PC-9 (cell line): ENCODE measurements around the gene DIDO1. TPM values are rescaled to one million over a fixed set of nuclear protein-coding genes. Genes with fewer than 3 reads are reported as not detected.
"Not testable (repeated sequence)": the region's sequence is repeated elsewhere in the genome, so short reads cannot be mapped to it uniquely, and the experiment has no call there.

Experiments used
- BruUV-seq: library from RNA; stranded (reverse); fragments of 400-500 nt; replicated peaks from 2 replicates; lab custom pipeline; 2021; lab: Mats Ljungman, UMichigan
- CTCF ChIA-PET: fragments of 300-600 bp; sonication (Branson Sonifier 250); formaldehyde crosslinking; loops from one replicate; lab custom pipeline; 2022; ENCODE audit warnings: antibody characterized with exemption; lab: Charles Lee
- POLR2A ChIA-PET: fragments of 300-600 bp; sonication (Branson Sonifier 250); formaldehyde crosslinking; loops from one replicate; lab custom pipeline; 2022; ENCODE audit warnings: antibody characterized with exemption; ENCODE audit not compliant: unreplicated experiment; lab: Charles Lee
- DNase-seq, 2 experiments: peaks; one replicate each; pipeline versions ENCODE4 v3.0.0 to v3.0.0-alpha.2; 2015 to 2022; ENCODE audit warnings: mixed read lengths in 1 of 2
- H2AFZ ChIP-seq: fragments of 200-600 bp; sonication (generic); 2 replicates; pipeline ENCODE4 v1.8.1; 2017; ENCODE audit warnings: antibody characterized with exemption
- H3F3A ChIP-seq: fragments of 200-600 bp; sonication (generic); 2 replicates; pipeline ENCODE4 v1.8.1; 2017; ENCODE audit warnings: antibody characterized with exemption, mild to moderate bottlenecking, low read depth; ENCODE audit not compliant: insufficient read depth
- H3K27ac ChIP-seq: fragments of 200-600 bp; sonication (generic); 2 replicates; pipeline ENCODE4 v1.6.1; 2016; ENCODE audit warnings: mixed run types
- H3K27me3 ChIP-seq: fragments of 200-600 bp; sonication (generic); 2 replicates; pipeline ENCODE4 v1.6.1; 2016; ENCODE audit warnings: low read depth, mixed run types; ENCODE audit not compliant: insufficient read depth
- H3K36me3 ChIP-seq: fragments of 200-600 bp; sonication (generic); 2 replicates; pipeline ENCODE4 v1.6.1; 2016; ENCODE audit warnings: low read depth, mixed run types
- H3K4me1 ChIP-seq: fragments of 200-600 bp; sonication (generic); replicated peaks from 2 replicates; pipeline ENCODE4 v1.6.1; 2016; ENCODE audit warnings: mixed run types; ENCODE audit not compliant: insufficient read depth
- H3K4me2 ChIP-seq: fragments of 200-600 bp; sonication (generic); 2 replicates; pipeline ENCODE4 v1.6.1; 2017; ENCODE audit warnings: mixed run types
- H3K4me3 ChIP-seq: fragments of 200-600 bp; sonication (generic); 2 replicates; pipeline ENCODE4 v1.6.1; 2016; ENCODE audit warnings: mixed run types
- H3K79me2 ChIP-seq: fragments of 200-600 bp; sonication (generic); 2 replicates; pipeline ENCODE4 v1.6.1; 2017; ENCODE audit warnings: low read depth, mixed run types
- H3K9me2 ChIP-seq: fragments of 200-600 bp; sonication (generic); 2 replicates; pipeline ENCODE4 v1.8.1; 2017; ENCODE audit warnings: mild to moderate bottlenecking; ENCODE audit not compliant: insufficient read depth
- H3K9me3 ChIP-seq: fragments of 200-600 bp; sonication (generic); 2 replicates; pipeline ENCODE4 v1.8.1; 2016; ENCODE audit warnings: low read depth; ENCODE audit not compliant: insufficient read depth
- H4K20me1 ChIP-seq: fragments of 200-600 bp; sonication (generic); 2 replicates; pipeline ENCODE4 v1.8.1; 2017; ENCODE audit not compliant: insufficient read depth
- CTCF ChIP-seq: fragments of 200-600 bp; sonication (generic); conservative IDR thresholded peaks from 2 replicates; pipeline ENCODE4 v1.6.1; 2017; ENCODE audit warnings: mixed run types, antibody characterized with exemption, mild to moderate bottlenecking, moderate library complexity
- EZH2 ChIP-seq: fragments of 200-600 bp; sonication (generic); IDR thresholded peaks from 2 replicates; pipeline ENCODE4 v1.8.0; 2017; ENCODE audit warnings: antibody characterized with exemption, low read depth
- intact Hi-C: fragments of 100-400 bp; cut with micrococcal nuclease; formaldehyde crosslinking; loops from one replicate; pipeline ENCODE4 v1.10.0; 2022; ENCODE audit not compliant: unreplicated experiment
- total RNA-seq: library from RNA; stranded (reverse); gene quantifications from 2 replicates; pipeline ENCODE4 v1.2.3, GENCODE V29; 2021

Gene DIDO1
- total RNA-seq, 1 experiment from 2014 or later: 61.4 TPM

- Histone ChIP-seq H3K36me3 (no peaks in the 10 kb centered on the region), H3K9me3 (no peaks in the 10 kb centered on the region), H2AFZ (no peak overlapping the region), H3K79me2 (no peaks in the 10 kb centered on the region), H3K4me3 (no peak overlapping the region), H3K27ac (no peak overlapping the region), H3K27me3 (no peaks in the 10 kb centered on the region), H3K4me1 (peaks cover 9% of the 10 kb centered on the region), H3K9me2 (no peaks in the 10 kb centered on the region), H4K20me1 (no peaks in the 10 kb centered on the region; the same call in none of the 2 replicates), H3K4me2 (peak overlapping the region; percentile 51), H3F3A (peaks cover 49% of the 10 kb centered on the region)
- TF ChIP-seq EZH2: no peak
- TF ChIP-seq CTCF: no peak; the same call in 1 of the 2 replicates
- TSS peak; percentile 23 for BruUV-seq
- intact Hi-C loops: no loop called here
- CTCF ChIA-PET: interaction anchor here (0.5 to 0.9 kb wide), 6 partner anchors 12 to 152 kb away, joined by 3 to 9 read pairs (median 3); no protein-coding TSS in a partner anchor
- POLR2A ChIA-PET: interaction anchor here (0.6 kb wide), 2 partner anchors 49 to 632 kb away, joined by 3 to 4 read pairs; no protein-coding TSS in a partner anchor
- DNase-seq: peak; percentile 74 to 78
Observed at GRCh38 chr20:62875419-62876361, 50.6 kb downstream of the DIDO1 start.

- Histone ChIP-seq H3K27ac (no peak overlapping the region), H3K27me3 (no peaks in the 10 kb centered on the region), H3K36me3 (no peaks in the 10 kb centered on the region), H3K4me2 (peak overlapping the region; percentile 62), H3K4me3 (no peak overlapping the region), H4K20me1 (no peaks in the 10 kb centered on the region; the same call in none of the 2 replicates), H3K9me3 (no peaks in the 10 kb centered on the region), H3F3A (peaks cover 49% of the 10 kb centered on the region), H3K4me1 (peaks cover 9% of the 10 kb centered on the region), H3K9me2 (no peaks in the 10 kb centered on the region), H3K79me2 (no peaks in the 10 kb centered on the region), H2AFZ (no peak overlapping the region)
- TF ChIP-seq EZH2 (no peak), CTCF (no peak)
- BruUV-seq: no TSS peak
- intact Hi-C loops: no loop called here
- ChIA-PET CTCF (interaction anchor here (0.6 to 0.9 kb wide), 3 partner anchors 13 to 153 kb away, joined by 3 to 9 read pairs (median 3); no protein-coding TSS in a partner anchor), POLR2A (interaction anchor here (0.6 kb wide), 3 partner anchors 50 to 1166 kb away, joined by 3 to 6 read pairs (median 4); no protein-coding TSS in a partner anchor)
- no peak for DNase-seq
Observed at GRCh38 chr20:62874964-62875344, 51.4 kb downstream of the DIDO1 start.

DNA sequence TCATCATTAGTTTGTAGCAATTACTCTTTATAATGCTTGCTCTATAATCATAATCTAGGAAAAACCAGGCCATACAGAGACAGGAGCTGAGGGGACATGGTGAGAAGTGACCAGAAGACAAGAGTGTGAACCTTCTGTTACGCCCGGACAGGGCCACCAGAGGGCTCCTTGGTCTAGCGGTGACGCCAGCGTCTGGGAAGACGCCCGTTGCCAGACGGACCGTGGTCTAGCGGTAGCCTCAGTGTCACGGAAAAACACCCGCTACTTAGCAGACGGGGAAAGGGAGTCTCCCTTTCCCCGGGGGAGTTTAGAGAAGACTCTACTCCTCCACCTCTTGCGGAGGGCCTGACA, 52.6 kb downstream of the DIDO1 start:
- peaks cover 41% of the 10 kb centered on the region for H3F3A ChIP-seq
- BruUV-seq, H3K9me2 ChIP-seq, POLR2A ChIA-PET, H4K20me1 ChIP-seq, H3K27ac ChIP-seq, H3K36me3 ChIP-seq, H3K79me2 ChIP-seq, H3K27me3 ChIP-seq, H3K4me1 ChIP-seq, H3K9me3 ChIP-seq: not testable (repeated sequence)
- peak overlapping the region; percentile 62 for H3K4me2 ChIP-seq
- intact Hi-C loops: loop anchor here (2.0 kb wide), 2 partner anchors 51 to 135 kb away; no protein-coding TSS in a partner anchor
- H3K4me3 ChIP-seq: peak overlapping the region; percentile 39; the same call in 1 of the 2 replicates
- CTCF ChIA-PET: interaction anchor here (1.0 to 1.9 kb wide), 2 partner anchors 12 to 51 kb away, joined by 4 to 10 read pairs; partner anchors contain the start of gene TCFL5
- TF ChIP-seq CTCF: peak; percentile 75
- peak overlapping the region; percentile 45; the same call in 1 of the 2 replicates for H2AFZ ChIP-seq
- DNase-seq: peak; percentile 62 to 80
